Activated T-cell treated with anti-CD3 and anti-CD28 coated beads, Interleukin-2, amount 50 U/mL, for 24 hours (primary cell): ENCODE results near the gene TCF7.

Experiments used
- DNase-seq: peaks from one replicate; pipeline ENCODE4 v3.0.0-alpha.2; 2020
- H3K27ac Mint-ChIP-seq: 2 replicates; pipeline ENCODE4 v1.8.0; 2020; ENCODE audit warnings: mild to moderate bottlenecking, mixed read lengths
- H3K27me3 Mint-ChIP-seq: 2 replicates; pipeline ENCODE4 v1.8.0; 2020; ENCODE audit warnings: mixed read lengths
- H3K36me3 Mint-ChIP-seq: 2 replicates; pipeline ENCODE4 v1.8.0; 2020; ENCODE audit warnings: low read depth, mixed read lengths
- H3K4me1 Mint-ChIP-seq: 2 replicates; pipeline ENCODE4 v1.8.0; 2020; ENCODE audit warnings: low read depth, mixed read lengths
- H3K4me3 Mint-ChIP-seq: 2 replicates; pipeline ENCODE4 v1.8.0; 2020; ENCODE audit warnings: mild to moderate bottlenecking, moderate library complexity, mixed read lengths
- H3K9me3 Mint-ChIP-seq: 2 replicates; pipeline ENCODE4 v1.8.0; 2020; ENCODE audit warnings: mixed read lengths

TCF7 gene

DNA sequence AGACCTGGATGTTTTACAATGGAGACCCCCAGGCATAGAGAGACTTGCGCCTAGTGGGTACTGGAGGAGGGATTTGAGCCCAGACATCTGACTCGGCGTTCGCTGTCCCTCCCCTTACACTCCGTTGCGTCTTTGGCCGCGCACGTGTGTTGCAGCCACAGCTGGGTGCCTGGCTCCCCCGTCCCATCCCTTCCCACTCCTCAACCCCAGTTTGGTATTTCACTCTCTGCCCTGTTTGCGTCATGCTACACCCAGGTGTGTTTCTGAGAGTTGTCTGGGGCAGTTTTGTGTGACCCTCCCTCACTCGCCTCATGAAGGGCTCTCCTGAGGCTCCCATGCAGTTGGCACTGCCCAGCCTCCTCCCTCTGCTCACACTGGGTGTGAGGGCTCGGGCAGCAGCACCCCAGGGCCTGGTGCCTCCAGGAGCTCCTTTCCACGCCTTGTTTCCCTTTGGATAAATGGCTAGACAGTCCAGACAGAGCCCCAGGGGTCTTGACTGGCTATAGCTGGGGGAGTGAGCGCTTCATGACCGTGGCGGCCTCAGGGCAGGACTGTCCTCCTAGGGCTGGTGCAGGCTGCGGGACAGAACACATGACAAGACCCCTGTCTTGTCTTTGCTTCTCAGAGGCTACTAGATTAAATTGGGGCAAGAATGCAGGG, 13.6 kb downstream of the TCF7 start:
- Mint-ChIP-seq H3K36me3 (peaks cover 95% of the 10 kb centered on the region), H3K27me3 (no peaks in the 10 kb centered on the region), H3K9me3 (no peaks in the 10 kb centered on the region), H3K27ac (peak overlapping the region; percentile 92), H3K4me3 (peak overlapping the region; percentile 73), H3K4me1 (peaks cover 100% of the 10 kb centered on the region)
- DNase-seq, result peak; percentile 68

DNA sequence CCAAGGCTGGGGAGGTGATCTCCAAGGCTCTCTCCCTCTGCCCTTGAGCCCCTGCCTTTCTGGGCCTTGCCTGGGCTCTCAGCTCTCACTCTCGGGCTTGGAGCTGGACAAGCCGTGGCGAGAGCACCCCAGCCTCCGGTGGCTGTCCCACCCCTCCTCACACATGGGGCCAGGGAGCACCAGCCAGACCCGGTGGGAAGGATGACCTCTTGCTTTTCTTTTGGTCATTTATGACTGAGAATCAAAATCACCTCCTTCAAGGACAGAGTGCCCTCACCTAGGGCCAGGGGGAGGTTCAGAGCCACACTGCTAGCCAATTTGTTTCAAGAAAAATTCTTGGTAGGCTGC, 14.1 kb downstream of the TCF7 start:
- Mint-ChIP-seq H3K4me3 (peak overlapping the region; percentile 73), H3K36me3 (peaks cover 95% of the 10 kb centered on the region), H3K9me3 (no peaks in the 10 kb centered on the region), H3K27me3 (no peaks in the 10 kb centered on the region), H3K4me1 (peaks cover 100% of the 10 kb centered on the region), H3K27ac (peak overlapping the region; percentile 92)
- DNase-seq, result no peak

DNA sequence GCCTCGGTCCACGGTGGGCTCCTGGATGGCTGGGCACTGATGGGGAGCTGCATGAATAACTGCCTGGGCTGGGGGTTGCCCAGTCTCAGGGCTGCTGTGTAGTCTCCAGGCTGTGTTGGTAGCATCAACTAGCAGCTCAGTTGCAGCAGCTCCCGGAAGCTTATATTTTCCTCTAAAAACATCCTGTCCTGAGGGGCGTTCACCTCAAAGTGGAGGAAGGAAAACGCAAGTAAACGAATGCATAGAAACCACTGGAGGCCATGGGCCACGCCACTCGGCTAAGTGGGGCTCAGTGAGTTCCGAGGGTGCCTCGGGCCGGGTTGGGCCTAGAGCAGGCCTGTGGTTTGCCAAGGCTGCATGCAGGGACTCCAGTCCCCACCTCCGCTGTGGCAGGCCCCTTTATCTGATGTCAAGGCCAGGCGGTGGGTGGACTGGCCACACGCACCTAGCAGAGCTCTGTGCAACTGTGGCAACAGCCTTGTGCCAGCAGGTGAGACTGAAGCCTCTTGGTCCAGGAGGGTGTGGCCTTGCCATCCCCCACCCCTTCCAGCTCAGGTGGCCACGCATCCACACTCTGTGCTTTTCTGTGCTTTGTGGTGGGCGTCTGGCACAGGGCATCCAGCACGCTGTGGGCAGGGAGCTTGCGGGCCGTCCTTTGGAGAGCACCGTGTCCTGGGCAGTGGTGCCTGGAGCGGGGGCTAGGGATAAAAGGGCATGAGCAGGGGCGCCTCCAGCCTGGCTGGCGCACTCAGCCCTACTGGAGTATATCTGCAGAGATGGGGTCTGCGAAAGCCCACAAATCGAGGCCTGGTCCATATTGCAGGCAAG, 15.1 kb downstream of the TCF7 start:
- Mint-ChIP-seq H3K27me3 (no peaks in the 10 kb centered on the region), H3K4me3 (peak overlapping the region; percentile 73), H3K27ac (peak overlapping the region; percentile 92), H3K9me3 (no peaks in the 10 kb centered on the region), H3K4me1 (peaks cover 99% of the 10 kb centered on the region), H3K36me3 (peaks cover 97% of the 10 kb centered on the region)
- DNase-seq, result peak; percentile 67

DNA sequence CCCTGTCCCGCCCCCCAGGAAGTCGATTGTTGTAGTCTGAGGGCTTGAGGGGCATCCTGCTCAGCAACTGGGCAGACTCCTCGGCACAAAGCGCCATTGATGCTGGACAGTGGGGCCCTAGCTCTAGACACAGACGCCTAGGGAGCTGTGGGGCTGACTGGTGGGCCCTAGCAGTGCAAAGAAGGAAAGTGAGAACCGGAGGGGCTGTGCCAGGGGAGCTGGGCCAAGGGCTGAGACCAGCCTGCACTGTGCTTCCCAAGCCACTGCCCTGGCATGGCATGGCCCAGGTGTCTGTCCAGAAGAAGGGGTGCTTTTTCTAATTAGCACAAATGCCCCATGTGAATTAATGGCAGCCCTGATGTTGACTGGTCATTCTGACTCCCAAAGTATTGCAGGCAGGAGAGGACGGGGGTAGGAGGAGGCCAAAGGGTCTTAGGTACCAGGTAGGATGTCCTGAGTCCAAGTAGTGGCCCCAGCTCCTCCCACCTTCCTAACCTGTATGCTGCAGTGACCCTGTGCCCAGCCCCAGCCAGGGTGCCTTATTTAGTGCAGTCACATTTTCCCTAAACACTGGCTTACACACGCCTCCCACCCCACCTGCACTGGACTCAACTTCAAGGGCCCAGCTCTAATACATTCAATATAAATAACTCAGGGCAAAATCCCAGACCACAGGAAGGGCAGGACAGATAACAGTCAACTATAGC, 15.9 kb downstream of the TCF7 start:
- Mint-ChIP-seq H3K4me3 (peak overlapping the region; percentile 73), H3K9me3 (no peaks in the 10 kb centered on the region), H3K4me1 (peaks cover 98% of the 10 kb centered on the region)

DNA sequence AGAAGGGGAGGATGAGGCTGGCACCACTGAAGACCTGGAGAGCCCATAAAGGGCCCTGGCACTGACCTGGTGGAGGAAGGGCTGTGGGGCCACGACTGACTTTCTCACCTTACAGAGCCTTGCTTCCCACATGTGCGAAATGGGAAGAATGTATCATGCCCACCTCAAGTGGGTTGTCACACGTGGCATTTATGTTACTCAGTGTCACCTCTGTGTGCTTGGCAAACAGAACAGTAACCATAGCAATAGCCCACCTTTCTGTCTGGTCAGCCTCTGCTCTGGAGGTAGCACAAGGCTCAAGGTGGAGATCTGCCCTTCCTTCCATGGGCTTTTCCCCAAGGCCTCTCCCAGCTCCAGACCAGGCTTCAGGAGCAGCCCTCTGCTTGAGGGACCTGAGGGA, 16.7 kb downstream of the TCF7 start:
- peak; percentile 63 for DNase-seq
- H3K4me1 Mint-ChIP-seq, result peaks cover 98% of the 10 kb centered on the region
- peak overlapping the region; percentile 92 for H3K27ac Mint-ChIP-seq
- H3K27me3 Mint-ChIP-seq, result no peaks in the 10 kb centered on the region
- peaks cover 96% of the 10 kb centered on the region for H3K36me3 Mint-ChIP-seq
- peak overlapping the region; percentile 48 for H3K4me3 Mint-ChIP-seq
- no peaks in the 10 kb centered on the region for H3K9me3 Mint-ChIP-seq

More for the DNA sequence above, 15.9 kb downstream of the TCF7 start:
- no peaks in the 10 kb centered on the region for H3K27me3 Mint-ChIP-seq
- H3K36me3 Mint-ChIP-seq, result peaks cover 97% of the 10 kb centered on the region
- peak; percentile 49 for DNase-seq
- peak overlapping the region; percentile 92 for H3K27ac Mint-ChIP-seq

DNA sequence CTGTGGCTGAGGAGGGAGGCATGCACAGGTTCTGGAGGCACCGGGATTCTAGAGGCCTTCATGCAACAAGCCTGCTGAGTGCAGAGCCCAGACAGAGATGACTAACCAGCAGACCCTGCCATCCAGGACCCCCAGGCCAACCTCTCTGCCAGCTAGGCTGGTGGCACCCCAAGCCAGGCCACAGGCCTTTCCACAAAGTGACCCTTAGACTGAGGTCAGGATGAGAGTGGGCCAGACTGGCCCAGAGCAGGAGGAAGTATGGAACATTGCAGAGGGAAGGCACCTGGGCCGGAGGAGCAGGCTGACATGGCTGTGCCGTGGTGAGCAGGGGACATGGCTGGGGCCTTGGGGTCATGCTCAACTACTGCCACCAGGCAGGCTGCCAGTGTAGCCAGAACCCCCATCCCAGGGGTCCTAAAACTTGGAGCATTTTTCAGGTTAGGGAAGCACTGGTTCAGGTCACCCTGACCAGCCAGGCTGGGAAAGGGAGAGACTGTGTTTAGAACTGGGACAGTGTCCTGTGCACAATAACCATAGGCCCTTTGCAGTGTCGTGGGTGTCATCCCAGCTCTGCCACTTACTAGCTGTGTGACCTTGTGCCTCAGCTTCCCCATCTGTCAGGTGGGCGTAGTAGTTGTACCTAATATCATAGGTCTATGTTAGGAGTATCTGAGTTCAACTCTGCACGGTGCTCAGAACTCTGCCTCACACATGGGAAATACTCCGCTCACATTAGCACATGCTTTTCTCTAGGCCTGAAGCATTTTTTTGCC, 17.3 kb downstream of the TCF7 start:
- Mint-ChIP-seq H3K27me3 (no peaks in the 10 kb centered on the region), H3K36me3 (peaks cover 97% of the 10 kb centered on the region), H3K9me3 (no peaks in the 10 kb centered on the region), H3K27ac (peak overlapping the region; percentile 92), H3K4me3 (peak overlapping the region; percentile 57), H3K4me1 (peaks cover 98% of the 10 kb centered on the region)
- DNase-seq, result peak; percentile 54

DNA sequence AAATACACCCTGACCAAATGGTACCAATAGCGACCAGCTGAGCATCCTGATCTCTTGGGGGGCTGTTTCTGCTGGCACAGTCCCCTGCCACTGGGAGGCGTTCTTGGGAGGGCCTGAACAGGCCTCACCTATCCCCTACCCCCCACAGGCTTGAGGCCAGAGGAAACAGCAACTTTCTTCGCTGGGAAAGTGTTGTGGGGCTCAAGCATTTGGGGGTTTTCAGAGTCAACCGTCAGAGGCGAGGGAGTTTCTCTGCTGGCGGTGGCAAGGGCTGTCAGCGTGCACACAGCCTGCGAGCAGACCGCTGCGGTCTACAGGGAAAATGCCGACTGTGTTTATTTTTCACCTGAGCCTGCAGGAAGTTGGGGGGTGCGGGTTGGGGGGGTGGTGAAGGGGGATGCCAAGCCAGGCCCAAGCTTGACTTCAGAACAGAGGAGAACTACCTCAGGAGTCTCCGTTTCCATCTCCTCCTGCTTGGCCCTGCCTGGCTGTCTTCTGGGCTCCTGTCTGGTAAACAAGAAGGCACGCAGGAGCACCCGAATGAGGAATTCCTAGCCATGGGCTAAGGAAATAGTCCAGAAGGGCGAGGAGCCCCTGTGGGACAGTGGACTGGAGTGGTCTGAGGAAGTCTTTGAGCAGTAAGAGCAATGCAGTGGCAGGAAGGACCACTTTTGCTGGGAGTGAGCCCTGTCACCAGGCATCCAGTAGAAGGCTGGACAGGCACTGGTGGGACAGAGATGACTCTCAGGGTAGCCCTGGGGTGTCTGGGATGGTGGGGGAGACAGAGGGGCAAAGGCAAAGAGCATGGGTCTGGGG, 18.1 kb downstream of the TCF7 start:
- peak; percentile 79 for DNase-seq
- Mint-ChIP-seq H3K27me3 (no peaks in the 10 kb centered on the region), H3K36me3 (peaks cover 97% of the 10 kb centered on the region), H3K4me3 (peak overlapping the region; percentile 57), H3K4me1 (peaks cover 98% of the 10 kb centered on the region), H3K9me3 (no peaks in the 10 kb centered on the region), H3K27ac (peak overlapping the region; percentile 92)

DNA sequence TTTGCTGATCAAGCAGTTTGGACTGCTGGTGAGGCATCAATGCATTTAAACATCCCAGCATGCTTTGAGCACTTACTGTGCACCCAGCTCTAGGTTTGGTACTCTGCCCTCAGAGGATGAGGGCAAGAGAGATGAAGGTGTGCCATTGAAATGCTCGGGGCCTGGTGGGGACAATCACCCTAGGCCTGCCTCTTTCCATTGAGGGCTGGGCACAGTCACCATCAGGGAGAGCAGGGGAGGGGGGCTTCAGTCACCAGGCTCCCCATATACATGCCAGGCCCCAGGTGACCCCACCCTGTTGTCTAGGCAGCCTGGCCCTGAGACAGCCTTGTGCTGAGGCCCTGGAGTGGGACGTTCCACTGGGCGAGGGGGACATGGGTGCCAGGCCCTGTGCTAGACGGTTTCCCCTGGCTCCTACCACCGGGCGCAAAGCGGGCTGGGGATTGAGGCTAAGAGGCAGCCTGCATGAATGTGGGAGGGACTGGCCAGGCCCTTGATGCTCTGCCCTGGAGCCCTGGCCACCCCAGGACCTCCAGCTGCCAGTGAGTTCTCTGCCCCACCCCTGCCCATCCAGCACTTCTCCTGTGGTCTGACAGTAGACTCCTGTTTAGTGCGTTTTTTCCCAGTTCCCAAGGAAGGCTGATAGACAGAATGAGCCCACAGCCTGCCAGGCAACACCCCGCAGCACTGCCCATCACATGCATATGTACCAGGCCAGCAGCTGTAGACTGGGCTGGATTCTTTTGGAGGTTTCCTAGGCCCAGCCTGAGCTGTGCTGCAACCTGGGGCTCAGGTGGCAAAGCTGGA, 18.9 kb downstream of the TCF7 start:
- H3K4me3 Mint-ChIP-seq, result peak overlapping the region; percentile 57
- DNase-seq, result peak; percentile 56
- H3K36me3 Mint-ChIP-seq, result peaks cover 96% of the 10 kb centered on the region
- peaks cover 98% of the 10 kb centered on the region for H3K4me1 Mint-ChIP-seq
- H3K27ac Mint-ChIP-seq, result peak overlapping the region; percentile 92
- H3K9me3 Mint-ChIP-seq, result no peaks in the 10 kb centered on the region
- no peaks in the 10 kb centered on the region for H3K27me3 Mint-ChIP-seq

DNA sequence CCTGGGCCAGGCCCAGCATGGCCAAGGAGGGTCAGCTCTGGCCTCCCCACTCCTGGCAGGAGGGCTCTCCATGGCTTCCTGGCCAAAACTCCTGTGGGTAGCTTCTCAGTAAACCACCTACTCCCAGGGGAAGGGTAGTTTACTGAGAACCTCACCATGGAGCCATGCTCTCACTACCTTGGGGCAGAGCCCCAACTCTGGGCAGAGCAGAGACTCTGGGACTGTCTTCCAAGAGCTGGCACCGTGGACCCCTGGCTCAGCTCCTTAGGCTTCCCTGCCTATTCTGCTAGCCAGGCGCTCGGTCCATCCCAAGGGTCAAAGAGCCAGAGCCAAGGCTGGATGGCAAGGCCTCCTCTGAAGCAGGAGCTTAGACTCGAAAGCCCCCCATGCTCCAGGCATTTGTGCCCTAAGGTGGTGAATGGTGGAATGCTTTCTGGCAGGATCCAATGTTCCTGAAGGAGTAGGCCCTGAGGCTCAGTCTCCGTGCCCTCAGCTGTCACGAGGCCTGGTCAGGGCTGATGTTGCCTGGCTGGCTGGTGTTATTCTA, 19.6 kb downstream of the TCF7 start:
- peak; percentile 32 for DNase-seq
- H3K27ac Mint-ChIP-seq, result peak overlapping the region; percentile 65
- H3K4me3 Mint-ChIP-seq, result no peak overlapping the region
- H3K9me3 Mint-ChIP-seq, result no peaks in the 10 kb centered on the region
- H3K27me3 Mint-ChIP-seq, result no peaks in the 10 kb centered on the region
- peaks cover 96% of the 10 kb centered on the region for H3K36me3 Mint-ChIP-seq
- H3K4me1 Mint-ChIP-seq, result peaks cover 98% of the 10 kb centered on the region

DNA sequence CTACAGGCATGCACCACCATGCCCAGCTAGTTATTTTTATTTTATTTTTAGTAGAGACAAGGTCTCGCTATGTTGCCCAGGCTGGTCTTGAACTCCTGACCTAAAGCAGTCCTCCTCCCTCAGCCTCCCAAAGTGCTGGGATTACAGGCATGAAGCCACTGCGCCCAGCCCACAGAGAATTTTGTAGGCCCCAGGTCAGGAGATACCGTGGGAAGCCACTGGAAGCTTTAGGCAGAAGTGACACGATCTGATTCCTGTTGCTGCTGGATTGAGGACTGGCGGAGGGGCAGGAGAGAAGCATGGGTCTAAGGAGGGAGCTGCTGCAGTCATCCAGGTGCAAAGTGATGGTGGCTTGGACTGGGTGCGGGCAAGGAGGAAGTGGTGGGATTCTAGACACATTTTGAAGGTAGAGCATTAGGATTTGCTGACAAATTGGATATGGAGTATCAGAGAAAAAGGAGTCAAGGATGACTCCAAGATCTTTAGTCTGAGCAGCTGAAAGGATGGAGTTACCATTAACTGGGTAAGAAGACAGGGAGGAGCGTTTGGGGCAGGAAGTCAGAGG, 20.7 kb downstream of the TCF7 start:
- peak overlapping the region; percentile 44 for H3K27ac Mint-ChIP-seq
- peaks cover 96% of the 10 kb centered on the region for H3K36me3 Mint-ChIP-seq
- peak overlapping the region; percentile 0 for H3K4me3 Mint-ChIP-seq
- DNase-seq, result peak; percentile 31
- no peaks in the 10 kb centered on the region for H3K9me3 Mint-ChIP-seq
- peaks cover 98% of the 10 kb centered on the region for H3K4me1 Mint-ChIP-seq
- no peaks in the 10 kb centered on the region for H3K27me3 Mint-ChIP-seq

DNA sequence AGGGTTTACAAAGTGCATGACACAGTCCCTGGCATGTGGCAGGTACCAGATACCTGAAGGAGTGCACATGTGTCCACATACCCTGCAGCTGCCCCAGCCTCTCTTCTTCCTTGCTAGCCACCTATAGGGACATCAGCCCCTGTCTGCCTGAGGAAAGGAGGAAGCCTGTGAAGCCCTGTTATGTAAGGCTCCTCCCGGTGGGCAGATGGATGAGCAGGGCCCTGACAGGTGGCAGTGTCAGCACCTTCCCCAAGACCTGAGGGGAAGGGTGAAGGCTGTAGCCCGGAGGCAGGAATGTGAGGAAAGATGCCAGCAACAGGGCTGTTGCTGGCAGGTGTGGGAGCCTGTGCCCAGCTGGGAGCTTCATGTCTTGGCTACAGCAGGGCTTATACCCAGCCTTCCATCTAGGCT, 21.7 kb downstream of the TCF7 start:
- H3K9me3 Mint-ChIP-seq, result no peaks in the 10 kb centered on the region
- H3K27me3 Mint-ChIP-seq, result no peaks in the 10 kb centered on the region
- no peak overlapping the region for H3K4me3 Mint-ChIP-seq
- DNase-seq, result no peak
- peaks cover 96% of the 10 kb centered on the region for H3K36me3 Mint-ChIP-seq
- H3K27ac Mint-ChIP-seq, result peak overlapping the region; percentile 94
- peaks cover 98% of the 10 kb centered on the region for H3K4me1 Mint-ChIP-seq

DNA sequence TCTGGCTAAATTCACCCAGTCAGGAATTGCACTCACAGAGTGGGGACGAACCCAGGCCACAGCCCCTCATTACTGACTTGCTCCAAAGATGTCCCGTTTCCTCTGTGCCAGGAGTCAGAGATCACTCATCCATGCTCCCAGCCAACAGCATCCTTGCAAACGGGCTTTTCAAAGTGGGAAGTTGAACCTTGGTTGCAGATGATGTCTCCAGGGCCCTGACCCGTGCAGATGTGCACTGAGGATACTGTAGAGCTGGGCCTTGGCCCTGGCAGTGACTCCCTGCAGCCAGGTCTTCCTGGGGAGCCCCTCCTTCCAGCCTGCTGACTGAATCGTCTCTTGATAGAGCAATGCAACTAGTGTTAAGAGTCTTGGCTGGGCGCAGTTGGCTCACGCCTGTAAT, 22.3 kb downstream of the TCF7 start:
- Mint-ChIP-seq H3K27ac (peak overlapping the region; percentile 94), H3K4me3 (peak overlapping the region; percentile 33), H3K9me3 (no peaks in the 10 kb centered on the region), H3K27me3 (no peaks in the 10 kb centered on the region), H3K36me3 (peaks cover 96% of the 10 kb centered on the region), H3K4me1 (peaks cover 98% of the 10 kb centered on the region)
- DNase-seq, result no peak
